GM12892 (cell line): ENCODE data around the gene UNKL.

Experiments
- DNase-seq: peaks from one replicate; pipeline ENCODE4 v3.0.0; 2011; ENCODE audit not compliant: insufficient read length
- FAIRE-seq: peaks from 2 replicates; lab custom pipeline; 2011; peaks lifted over from hg19 to GRCh38; lab: Jason Lieb, UNC
- POLR2A ChIP-seq: IDR thresholded peaks from 2 replicates; pipeline ENCODE4 v1.6.1; 2011; ENCODE audit warnings: low read depth, low read length, control low read depth
- POLR2AphosphoS5 ChIP-seq: IDR thresholded peaks from 2 replicates; pipeline ENCODE4 v1.6.1; 2011; ENCODE audit warnings: low read depth, low read length, control low read depth
- TAF1 ChIP-seq: IDR thresholded peaks from 2 replicates; pipeline ENCODE4 v1.6.1; 2011; ENCODE audit warnings: low read depth, mild to moderate bottlenecking, control low read depth, low read length, borderline replicate concordance

The UNKL gene

GRCh38 chr16:1434644-1435592, 20.4 kb upstream of the UNKL start:
- TF ChIP-seq POLR2A (no peak), POLR2AphosphoS5 (no peak), TAF1 (no peak)
- no peak for DNase-seq
- FAIRE-seq, result no peak

GRCh38 chr16:1433756-1434155, 19.3 kb upstream of the UNKL start:
- TF ChIP-seq POLR2A, result no peak
- TF ChIP-seq POLR2AphosphoS5, result no peak
- TF ChIP-seq TAF1, result no peak
- DNase-seq (no peak), FAIRE-seq (no peak)

- TF ChIP-seq POLR2A (no peak), TAF1 (no peak)
- DNase-seq (no peak), FAIRE-seq (no peak)
Measured at GRCh38 chr16:1433263-1433560, 18.7 kb upstream of the UNKL start.

GRCh38 chr16:1432388-1433262, 18.1 kb upstream of the UNKL start:
- no peak for FAIRE-seq
- TF ChIP-seq TAF1, result no peak
- no peak for TF ChIP-seq POLR2A
- TF ChIP-seq POLR2AphosphoS5, result no peak
- no peak for DNase-seq

GRCh38 chr16:1431497-1432270, 17.2 kb upstream of the UNKL start:
- no peak for FAIRE-seq
- TF ChIP-seq TAF1, result no peak
- no peak for TF ChIP-seq POLR2A
- no peak for TF ChIP-seq POLR2AphosphoS5
- DNase-seq, result no peak

- FAIRE-seq (no peak), DNase-seq (no peak)
- TF ChIP-seq POLR2A, result no peak
- no peak for TF ChIP-seq TAF1
- no peak for TF ChIP-seq POLR2AphosphoS5
Measured at GRCh38 chr16:1430759-1431496, 16.4 kb upstream of the UNKL start, which contains the start of gene PERCC1. Gene PERCC1 (plus strand): TSS chr16:1431078. CDS start chr16:1432594, 1,516 bp downstream.

GRCh38 chr16:1430214-1430758, 15.8 kb upstream of the UNKL start:
- FAIRE-seq (no peak), DNase-seq (no peak)

GRCh38 chr16:1429631-1430030, 15.1 kb upstream of the UNKL start:
- no peak for FAIRE-seq
- DNase-seq, result no peak
- no peak for TF ChIP-seq POLR2A
- TF ChIP-seq TAF1, result no peak
- TF ChIP-seq POLR2AphosphoS5, result no peak

More at GRCh38 chr16:1430214-1430758, 15.8 kb upstream of the UNKL start:
- TF ChIP-seq POLR2AphosphoS5 (no peak), TAF1 (no peak), POLR2A (no peak)

GRCh38 chr16:1429012-1429411, 14.5 kb upstream of the UNKL start:
- TF ChIP-seq POLR2AphosphoS5 (no peak), POLR2A (no peak), TAF1 (no peak)
- no peak for DNase-seq
- FAIRE-seq, result no peak

- no peak for FAIRE-seq
- DNase-seq, result no peak
- TF ChIP-seq TAF1 (no peak), POLR2A (no peak), POLR2AphosphoS5 (no peak)
Measured at GRCh38 chr16:1428511-1428910, 14.0 kb upstream of the UNKL start.
